Measurements from ENCODE around the gene MCOLN1. TPM values are rescaled to one million over a fixed set of nuclear protein-coding genes. Genes with fewer than 3 reads are reported as not detected.

The MCOLN1 gene
- total and polyA plus RNA-seq, 9 of the 15 experiments (the other 6 are each of a cell fraction or from before 2014, with no cell fraction given), result 0.25 to 15.4 (median 7.1) TPM

DNA sequence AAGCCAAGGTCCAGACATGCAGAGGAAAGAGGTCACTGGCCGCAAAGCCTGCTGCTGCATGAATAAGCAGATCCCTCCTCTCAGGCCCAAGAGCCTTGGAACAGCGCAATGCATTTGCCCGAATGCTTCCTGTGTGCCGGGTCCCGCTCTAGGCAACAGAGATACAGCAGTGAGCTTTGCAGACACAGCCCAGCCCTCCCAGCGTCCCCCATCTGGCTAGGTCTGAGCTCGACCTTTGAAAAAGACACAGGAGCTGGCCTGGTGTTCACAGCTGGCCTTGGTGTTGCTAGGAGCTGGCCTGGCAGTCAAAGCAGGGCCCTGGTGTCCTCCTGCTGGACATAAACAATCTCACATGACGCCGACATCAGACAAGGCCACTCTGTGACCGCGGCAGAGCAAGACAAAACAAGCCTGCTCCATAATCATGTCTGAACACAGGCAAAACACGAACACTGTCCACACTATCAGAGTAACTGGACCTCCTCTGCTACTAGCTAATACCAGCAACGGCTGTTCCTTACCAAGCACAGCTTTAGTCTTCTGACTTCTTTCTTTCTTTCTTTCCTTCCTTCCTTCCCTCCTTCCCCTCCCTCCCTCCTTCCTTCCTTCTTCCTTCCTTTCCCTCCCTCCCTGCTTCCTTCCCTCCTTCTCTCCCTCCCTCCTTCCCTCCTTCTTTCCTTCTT lies 27.9 kb upstream of the MCOLN1 start (continued):
- TF ChIP-seq, protein P1, sequence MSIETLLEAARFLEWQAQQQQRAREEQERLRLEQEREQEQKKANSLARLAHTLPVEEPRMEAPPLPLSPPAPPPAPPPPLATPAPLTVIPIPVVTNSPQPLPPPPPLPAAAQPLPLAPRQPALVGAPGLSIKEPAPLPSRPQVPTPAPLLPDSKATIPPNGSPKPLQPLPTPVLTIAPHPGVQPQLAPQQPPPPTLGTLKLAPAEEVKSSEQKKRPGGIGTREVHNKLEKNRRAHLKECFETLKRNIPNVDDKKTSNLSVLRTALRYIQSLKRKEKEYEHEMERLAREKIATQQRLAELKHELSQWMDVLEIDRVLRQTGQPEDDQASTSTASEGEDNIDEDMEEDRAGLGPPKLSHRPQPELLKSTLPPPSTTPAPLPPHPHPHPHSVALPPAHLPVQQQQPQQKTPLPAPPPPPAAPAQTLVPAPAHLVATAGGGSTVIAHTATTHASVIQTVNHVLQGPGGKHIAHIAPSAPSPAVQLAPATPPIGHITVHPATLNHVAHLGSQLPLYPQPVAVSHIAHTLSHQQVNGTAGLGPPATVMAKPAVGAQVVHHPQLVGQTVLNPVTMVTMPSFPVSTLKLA (conservative IDR thresholded peaks at IDR 0.05), result peak in 1 of 2 experiments; percentile 62; a peak in 2 of 4 replicates
- TF ChIP-seq GATAD2A (IDR thresholded peaks at IDR 0.05) (no peak), ZNF699 (CRISPR knock-in tag; IDR thresholded peaks at IDR 0.05; ENCODE audit: insufficient replicate concordance) (no peak), MTF1 (CRISPR knock-in tag; IDR thresholded peaks at IDR 0.05; ENCODE audit: borderline replicate concordance) (no peak), MED1 (CRISPR knock-in tag; IDR thresholded peaks at IDR 0.05; ENCODE audit: borderline replicate concordance) (no peak), SETDB1 (IDR thresholded peaks at IDR 0.05; ENCODE audit: low read length) (no peak), ZNF347 (CRISPR knock-in tag; IDR thresholded peaks at IDR 0.05; ENCODE audit: low read depth) (no peak), KDM2B (CRISPR knock-in tag; IDR thresholded peaks at IDR 0.05) (no peak), FOXK2 (conservative IDR thresholded peaks at IDR 0.05 in 1 of 2, IDR thresholded peaks at IDR 0.05 in 1 of 2; ENCODE audit: low read depth in 2 of 2) (peak; percentile 70 to 86), ARID2 (IDR thresholded peaks at IDR 0.05) (0 out of 2 replicates have a peak, but pooled peaks have one; percentile 66), MAZ (CRISPR knock-in tag; conservative IDR thresholded peaks at IDR 0.05 in 1 of 2, IDR thresholded peaks at IDR 0.05 in 1 of 2) (no peak), ELF2 (CRISPR knock-in tag; IDR thresholded peaks at IDR 0.05) (no peak), EGR1 (conservative IDR thresholded peaks at IDR 0.05) (no peak), ETV6 (IDR thresholded peaks at IDR 0.05; ENCODE audit: borderline replicate concordance in 1 of 2, low read depth in 2 of 2, low read length in 1 of 2) (0 out of 4 replicates have a peak, but pooled peaks of 1 of the 2 experiments have one; percentile 39), ETV6 (CRISPR knock-in tag; IDR thresholded peaks at IDR 0.05; ENCODE audit: borderline replicate concordance) (no peak), ZNF644 (tag; IDR thresholded peaks at IDR 0.05; ENCODE audit: low read depth) (no peak), IFI16 (CRISPR knock-in tag; IDR thresholded peaks at IDR 0.05) (no peak), EWSR1 (IDR thresholded peaks at IDR 0.05; ENCODE audit: borderline replicate concordance, low read depth, partially characterized antibody) (no peak), PHTF2 (CRISPR knock-in tag; IDR thresholded peaks at IDR 0.05) (no peak)
- TF ChIP-seq, protein P2, sequence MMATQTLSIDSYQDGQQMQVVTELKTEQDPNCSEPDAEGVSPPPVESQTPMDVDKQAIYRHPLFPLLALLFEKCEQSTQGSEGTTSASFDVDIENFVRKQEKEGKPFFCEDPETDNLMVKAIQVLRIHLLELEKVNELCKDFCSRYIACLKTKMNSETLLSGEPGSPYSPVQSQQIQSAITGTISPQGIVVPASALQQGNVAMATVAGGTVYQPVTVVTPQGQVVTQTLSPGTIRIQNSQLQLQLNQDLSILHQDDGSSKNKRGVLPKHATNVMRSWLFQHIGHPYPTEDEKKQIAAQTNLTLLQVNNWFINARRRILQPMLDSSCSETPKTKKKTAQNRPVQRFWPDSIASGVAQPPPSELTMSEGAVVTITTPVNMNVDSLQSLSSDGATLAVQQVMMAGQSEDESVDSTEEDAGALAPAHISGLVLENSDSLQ (IDR thresholded peaks at IDR 0.05), result peak; percentile 65; the same call in 1 of the 2 replicates
- TF ChIP-seq, protein P3, sequence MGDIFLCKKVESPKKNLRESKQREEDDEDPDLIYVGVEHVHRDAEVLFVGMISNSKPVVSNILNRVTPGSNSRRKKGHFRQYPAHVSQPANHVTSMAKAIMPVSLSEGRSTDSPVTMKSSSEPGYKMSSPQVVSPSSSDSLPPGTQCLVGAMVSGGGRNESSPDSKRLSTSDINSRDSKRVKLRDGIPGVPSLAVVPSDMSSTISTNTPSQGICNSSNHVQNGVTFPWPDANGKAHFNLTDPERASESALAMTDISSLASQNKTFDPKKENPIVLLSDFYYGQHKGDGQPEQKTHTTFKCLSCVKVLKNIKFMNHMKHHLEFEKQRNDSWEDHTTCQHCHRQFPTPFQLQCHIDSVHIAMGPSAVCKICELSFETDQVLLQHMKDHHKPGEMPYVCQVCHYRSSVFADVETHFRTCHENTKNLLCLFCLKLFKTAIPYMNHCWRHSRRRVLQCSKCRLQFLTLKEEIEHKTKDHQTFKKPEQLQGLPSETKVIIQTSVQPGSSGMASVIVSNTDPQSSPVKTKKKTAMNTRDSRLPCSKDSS (IDR thresholded peaks at IDR 0.05; ENCODE audit: low read depth, partially characterized antibody), result peak; percentile 38
- TF ChIP-seq, protein P4, sequence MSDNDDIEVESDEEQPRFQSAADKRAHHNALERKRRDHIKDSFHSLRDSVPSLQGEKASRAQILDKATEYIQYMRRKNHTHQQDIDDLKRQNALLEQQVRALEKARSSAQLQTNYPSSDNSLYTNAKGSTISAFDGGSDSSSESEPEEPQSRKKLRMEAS (CRISPR knock-in tag; IDR thresholded peaks at IDR 0.05), result 0 out of 2 replicates have a peak, but pooled peaks have one; percentile 20
- TF ChIP-seq, protein P5, sequence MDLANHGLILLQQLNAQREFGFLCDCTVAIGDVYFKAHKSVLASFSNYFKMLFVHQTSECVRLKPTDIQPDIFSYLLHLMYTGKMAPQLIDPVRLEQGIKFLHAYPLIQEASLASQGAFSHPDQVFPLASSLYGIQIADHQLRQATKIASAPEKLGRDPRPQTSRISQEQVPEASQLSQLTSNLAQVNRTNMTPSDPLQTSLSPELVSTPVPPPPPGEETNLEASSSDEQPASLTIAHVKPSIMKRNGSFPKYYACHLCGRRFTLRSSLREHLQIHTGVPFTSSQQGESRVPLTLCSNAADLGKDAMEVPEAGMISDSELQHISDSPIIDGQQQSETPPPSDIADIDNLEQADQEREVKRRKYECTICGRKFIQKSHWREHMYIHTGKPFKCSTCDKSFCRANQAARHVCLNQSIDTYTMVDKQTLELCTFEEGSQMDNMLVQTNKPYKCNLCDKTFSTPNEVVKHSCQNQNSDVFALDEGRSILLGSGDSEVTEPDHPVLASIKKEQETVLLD (IDR thresholded peaks at IDR 0.05), result peak; percentile 68; the same call in 1 of the 2 replicates

All from K562 (cell line).